Neutrophil (primary cell): ENCODE results near the gene PTGIR.

Experiments used
- H3K27ac ChIP-seq: fragments of 200-600 bp; sonication (generic); 2 replicates; pipeline ENCODE4 v1.5.1; 2016; ENCODE audit warnings: mild to moderate bottlenecking, moderate library complexity
- H3K27me3 ChIP-seq: fragments of 200-600 bp; sonication (generic); 2 replicates; pipeline ENCODE4 v1.6.0; 2016; ENCODE audit warnings: mild to moderate bottlenecking
- H3K36me3 ChIP-seq: fragments of 200-600 bp; sonication (generic); 2 replicates; pipeline ENCODE4 v1.5.1; 2017
- H3K4me1 ChIP-seq, 2 experiments: fragments of 200-600 bp in 1 of 2; sonication (generic) in 1 of 2; 1 replicate in 1 of 2; 2 replicates in 1 of 2; pipeline versions ENCODE4 v1.5.1 to v1.6.1; 2013 to 2016; ENCODE audit warnings: low read depth in 1 of 2, low read length in 1 of 2, mild to moderate bottlenecking in 1 of 2, moderate library complexity in 1 of 2; ENCODE audit not compliant: control insufficient read depth in 1 of 2, insufficient read depth in 1 of 2
- H3K4me3 ChIP-seq, 2 experiments: fragments of 200-600 bp in 1 of 2; sonication (generic) in 1 of 2; 1 replicate in 1 of 2; 2 replicates in 1 of 2; pipeline ENCODE4 v1.5.1; 2013 to 2016; ENCODE audit warnings: low read depth in 1 of 2, low read length in 1 of 2, mild to moderate bottlenecking in 1 of 2, moderate library complexity in 1 of 2
- H3K9me3 ChIP-seq: fragments of 200-600 bp; sonication (generic); 2 replicates; pipeline ENCODE4 v1.5.1; 2016
- CTCF ChIP-seq: fragments of 200-600 bp; sonication (generic); IDR thresholded peaks from 2 replicates; pipeline ENCODE4 v1.5.1; 2016; ENCODE audit warnings: antibody characterized with exemption

PTGIR gene

DNA sequence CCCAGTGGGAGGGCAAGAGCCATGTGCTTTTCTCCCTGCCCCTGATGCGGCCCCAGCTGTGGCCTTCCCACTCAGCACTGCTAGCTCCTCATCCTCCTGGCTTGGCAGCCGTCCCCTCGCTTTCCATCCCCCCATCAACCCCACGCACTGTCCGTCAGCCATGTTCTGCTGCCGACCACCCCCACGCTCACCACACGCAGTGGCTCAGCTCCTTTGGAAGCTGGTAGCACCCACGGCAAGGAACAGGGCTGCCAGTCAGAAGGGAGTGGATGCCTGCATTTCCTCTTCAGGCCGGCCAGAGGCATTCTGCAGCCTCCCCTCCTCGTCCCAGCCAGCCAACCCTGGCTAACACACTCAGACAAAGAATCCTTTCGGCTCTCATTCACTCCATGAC is 17.4 kb downstream of the PTGIR start:
- Histone ChIP-seq H3K27me3 (peaks cover 11% of the 10 kb centered on the region), H3K4me3 (no peak overlapping the region), H3K36me3 (peaks cover 62% of the 10 kb centered on the region), H3K9me3 (no peaks in the 10 kb centered on the region), H3K4me1 (peaks cover 13 to 14% of the 10 kb centered on the region in 2 experiments), H3K27ac (no peak overlapping the region)
- TF ChIP-seq CTCF = no peak

- TF ChIP-seq CTCF = no peak
- no peaks in the 10 kb centered on the region for H3K9me3 ChIP-seq
- peaks cover 5% of the 10 kb centered on the region for H3K27me3 ChIP-seq
- no peak overlapping the region for H3K4me3 ChIP-seq
- H3K27ac ChIP-seq = no peak overlapping the region
- H3K4me1 ChIP-seq = peaks cover 19 to 20% of the 10 kb centered on the region in 2 experiments
- peaks cover 62% of the 10 kb centered on the region for H3K36me3 ChIP-seq
Measured at GRCh38 chr19:46606681-46607447, 18.0 kb downstream of the PTGIR start.

DNA sequence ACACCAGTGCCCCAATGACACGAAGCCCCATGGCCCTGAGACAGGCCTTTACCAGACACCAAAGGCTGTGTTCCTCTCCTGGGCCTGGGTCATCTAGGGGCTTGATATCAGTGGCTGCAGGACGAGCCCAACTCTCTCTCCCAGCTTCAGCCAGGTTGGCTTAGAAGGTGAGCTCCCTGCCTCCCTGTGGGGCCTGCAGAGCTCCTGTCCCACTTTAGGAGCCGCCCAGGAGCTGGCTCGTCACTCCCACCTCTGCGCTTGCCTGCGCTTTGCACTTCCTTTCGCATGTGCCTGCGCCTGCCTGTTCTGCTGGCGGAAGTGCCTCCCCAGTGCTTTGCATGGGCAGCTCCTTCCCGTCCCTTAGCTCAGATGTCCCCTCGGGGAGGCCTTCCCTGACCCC is 18.9 kb downstream of the PTGIR start:
- Histone ChIP-seq H3K27me3 (no peaks in the 10 kb centered on the region), H3K36me3 (peaks cover 62% of the 10 kb centered on the region), H3K4me3 (no peak overlapping the region), H3K4me1 (peaks cover 22 to 24% of the 10 kb centered on the region in 2 experiments), H3K27ac (no peak overlapping the region), H3K9me3 (no peaks in the 10 kb centered on the region)
- TF ChIP-seq CTCF = no peak

GRCh38 chr19:46605356-46605821 is 19.5 kb downstream of the PTGIR start:
- H3K27me3 ChIP-seq = no peaks in the 10 kb centered on the region
- peaks cover 22 to 25% of the 10 kb centered on the region in 2 experiments for H3K4me1 ChIP-seq
- TF ChIP-seq CTCF = no peak
- H3K36me3 ChIP-seq = peaks cover 56% of the 10 kb centered on the region
- no peak overlapping the region for H3K27ac ChIP-seq
- H3K4me3 ChIP-seq = no peak overlapping the region
- H3K9me3 ChIP-seq = no peaks in the 10 kb centered on the region

DNA sequence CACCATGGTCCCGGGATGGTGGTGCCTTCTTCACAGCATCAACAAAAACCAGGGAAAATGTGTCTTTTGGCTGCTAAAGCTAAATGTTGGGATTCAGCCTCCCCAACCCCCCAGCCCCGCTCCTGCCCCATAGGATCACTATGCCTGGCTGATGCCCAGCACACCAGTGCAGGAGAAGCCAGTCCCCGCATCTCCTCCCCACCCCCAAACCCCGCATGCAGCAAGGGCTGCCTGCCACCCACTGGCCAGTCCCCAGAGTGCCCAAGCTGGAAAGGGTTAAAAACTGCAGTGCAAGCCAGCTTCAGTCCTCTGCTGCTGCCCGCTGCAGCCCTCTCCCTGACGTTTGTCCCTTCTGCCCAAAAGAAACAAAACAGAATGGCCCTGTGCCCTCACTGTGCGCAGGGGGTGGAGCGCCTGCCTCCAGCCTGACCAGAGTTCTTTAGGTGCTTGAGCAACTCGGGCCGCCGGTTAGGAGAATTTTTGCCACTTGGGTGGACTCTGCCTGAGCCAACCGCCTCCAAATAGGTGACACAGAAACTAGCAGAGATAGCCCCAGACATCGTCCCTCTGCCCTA is 20.0 kb downstream of the PTGIR start:
- Histone ChIP-seq H3K36me3 (peaks cover 51% of the 10 kb centered on the region), H3K9me3 (no peaks in the 10 kb centered on the region), H3K27me3 (no peaks in the 10 kb centered on the region), H3K27ac (no peak overlapping the region), H3K4me1 (peaks cover 27 to 30% of the 10 kb centered on the region in 2 experiments), H3K4me3 (no peak overlapping the region)
- TF ChIP-seq CTCF = no peak
